ENCODE measurements around the gene PKN1.

DNA sequence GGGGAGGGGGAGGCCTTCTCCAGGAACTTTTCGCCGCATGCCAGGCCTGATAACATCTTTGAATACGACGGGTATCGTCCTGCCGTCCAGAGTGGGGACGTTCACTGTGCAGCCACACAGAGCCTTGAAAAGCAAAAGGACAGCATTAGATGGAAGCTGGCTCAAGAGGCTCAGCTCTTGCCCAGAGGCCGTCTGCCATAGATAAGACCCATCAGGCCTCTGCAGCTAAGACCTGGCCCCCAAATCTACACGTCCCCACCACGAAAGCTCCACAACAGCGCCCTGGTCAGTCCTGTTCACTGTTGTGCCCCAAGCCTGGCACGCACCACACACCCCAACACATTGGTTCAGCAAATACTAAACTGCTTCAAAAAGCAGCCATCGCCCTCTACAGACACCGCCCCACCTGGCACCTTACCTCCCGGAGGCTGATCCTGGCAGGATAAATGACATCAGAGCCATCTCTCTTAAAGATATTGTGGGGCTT is 83.0 kb downstream of the PKN1 start:
- TF ChIP-seq EZH2 (IDR thresholded peaks at IDR 0.05; ENCODE audit: low read length) = no peak
- TF ChIP-seq, protein P1, sequence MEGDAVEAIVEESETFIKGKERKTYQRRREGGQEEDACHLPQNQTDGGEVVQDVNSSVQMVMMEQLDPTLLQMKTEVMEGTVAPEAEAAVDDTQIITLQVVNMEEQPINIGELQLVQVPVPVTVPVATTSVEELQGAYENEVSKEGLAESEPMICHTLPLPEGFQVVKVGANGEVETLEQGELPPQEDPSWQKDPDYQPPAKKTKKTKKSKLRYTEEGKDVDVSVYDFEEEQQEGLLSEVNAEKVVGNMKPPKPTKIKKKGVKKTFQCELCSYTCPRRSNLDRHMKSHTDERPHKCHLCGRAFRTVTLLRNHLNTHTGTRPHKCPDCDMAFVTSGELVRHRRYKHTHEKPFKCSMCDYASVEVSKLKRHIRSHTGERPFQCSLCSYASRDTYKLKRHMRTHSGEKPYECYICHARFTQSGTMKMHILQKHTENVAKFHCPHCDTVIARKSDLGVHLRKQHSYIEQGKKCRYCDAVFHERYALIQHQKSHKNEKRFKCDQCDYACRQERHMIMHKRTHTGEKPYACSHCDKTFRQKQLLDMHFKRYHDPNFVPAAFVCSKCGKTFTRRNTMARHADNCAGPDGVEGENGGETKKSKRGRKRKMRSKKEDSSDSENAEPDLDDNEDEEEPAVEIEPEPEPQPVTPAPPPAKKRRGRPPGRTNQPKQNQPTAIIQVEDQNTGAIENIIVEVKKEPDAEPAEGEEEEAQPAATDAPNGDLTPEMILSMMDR (optimal IDR thresholded peaks at IDR 0.05 in 1 of 3, IDR thresholded peaks at IDR 0.05 in 1 of 3, conservative IDR thresholded peaks at IDR 0.05 in 1 of 3; ENCODE audit: extremely low read depth in 1 of 3, insufficient read depth in 2 of 3, low read length in 3 of 3) = peak; percentile 8 to 63 (median 47)
